ENCODE measurements around the gene ADH4.

GRCh38 chr4:99179178-99179577 is 35.1 kb upstream of the ADH4 start:
- TF ChIP-seq CTCF (IDR thresholded peaks at IDR 0.05) (no peak), POLR2A (IDR thresholded peaks at IDR 0.05) (no peak)
